Endothelial cell of umbilical vein (primary cell): Measurements from ENCODE around the gene INO80D. TPM values are rescaled to one million over a fixed set of nuclear protein-coding genes. Genes with fewer than 3 reads are reported as not detected.

ENCODE experiments used
- BruUV-seq: library from RNA; stranded (reverse); fragments of 400-500 nt; replicated peaks from 2 replicates; lab custom pipeline; 2021; lab: Mats Ljungman, UMichigan
- CTCF ChIA-PET: fragments of 300-600, 350-600 bp; sonication (Branson Sonifier 250); formaldehyde crosslinking; loops from one replicate; lab custom pipeline; 2021; ENCODE audit warnings: antibody characterized with exemption, inconsistent platforms; lab: Charles Lee
- POLR2A ChIA-PET: fragments of 300-600, 350-600 bp; sonication (Branson Sonifier 250); formaldehyde crosslinking; loops from one replicate; lab custom pipeline; 2021; ENCODE audit warnings: antibody characterized with exemption, inconsistent platforms; lab: Charles Lee
- DNase-seq: peaks from one replicate; pipeline ENCODE4 v3.0.0-alpha.2; 2011; ENCODE audit warnings: low read depth, low spot score
- FAIRE-seq: peaks from 2 replicates; lab custom pipeline; 2011; peaks lifted over from hg19 to GRCh38; lab: Jason Lieb, UNC
- H2AFZ ChIP-seq: 2 replicates; pipeline ENCODE4 v1.6.0; 2012; ENCODE audit warnings: low read depth, low read length, control low read depth, inconsistent platforms
- H3K27ac ChIP-seq: 2 replicates; pipeline ENCODE4 v1.5.1; 2011; ENCODE audit warnings: low read depth, mild to moderate bottlenecking, control low read depth, low read length, moderate library complexity; ENCODE audit not compliant: insufficient read depth
- H3K27me3 ChIP-seq, 2 experiments: 2 replicates each; pipeline versions ENCODE4 v1.6.0 to v1.6.1; 2011; ENCODE audit warnings: low read length in 2 of 2, mixed read lengths in 1 of 2; ENCODE audit not compliant: control insufficient read depth in 2 of 2, insufficient read depth in 2 of 2
- H3K36me3 ChIP-seq, 2 experiments: 2 replicates in 1 of 2; 3 replicates in 1 of 2; pipeline ENCODE4 v1.5.1; 2011; ENCODE audit warnings: low read length in 2 of 2, mild to moderate bottlenecking in 1 of 2, moderate library complexity in 1 of 2; ENCODE audit not compliant: control insufficient read depth in 2 of 2, insufficient read depth in 2 of 2; ENCODE audit errors: extremely low read depth in 1 of 2
- H3K4me1 ChIP-seq: 3 replicates; pipeline ENCODE4 v1.5.1; 2011; ENCODE audit warnings: mild to moderate bottlenecking, low read length; ENCODE audit not compliant: control insufficient read depth, insufficient read depth; ENCODE audit errors: extremely low read depth
- H3K4me2 ChIP-seq: 2 replicates; pipeline ENCODE4 v1.6.1; 2011; ENCODE audit warnings: low read length, control low read depth, mixed read lengths; ENCODE audit not compliant: insufficient read depth
- H3K4me3 ChIP-seq, 3 experiments: fragments of 200-600 bp in 1 of 3; sonication (generic), shearing (Covaris generic) in 1 of 3; replicated peaks in 1 of 3; 2 replicates each; pipeline ENCODE4 v1.5.1; 2011 to 2016; ENCODE audit warnings: control low read depth in 3 of 3, low read length in 3 of 3, mild to moderate bottlenecking in 2 of 3, inconsistent platforms in 1 of 3, low read depth in 1 of 3, moderate library complexity in 1 of 3; ENCODE audit not compliant: insufficient read depth in 1 of 3
- H3K79me2 ChIP-seq: 2 replicates; pipeline ENCODE4 v1.6.0; 2012; ENCODE audit warnings: low read length, inconsistent platforms; ENCODE audit not compliant: control insufficient read depth, insufficient read depth
- H3K9ac ChIP-seq: replicated peaks from 2 replicates; pipeline ENCODE3; 2011; ENCODE audit warnings: low read length, control low read depth; ENCODE audit not compliant: insufficient read depth; ENCODE audit errors: extremely low read depth
- H3K9me1 ChIP-seq: replicated peaks from 3 replicates; pipeline ENCODE4 v1.6.0; 2011; ENCODE audit warnings: mild to moderate bottlenecking, low read length; ENCODE audit not compliant: control insufficient read depth, insufficient read depth; ENCODE audit errors: extremely low read depth
- H3K9me3 ChIP-seq: replicated peaks from 2 replicates; pipeline ENCODE4 v1.5.1; 2012; ENCODE audit warnings: low read length, inconsistent platforms; ENCODE audit not compliant: control insufficient read depth, insufficient read depth
- H4K20me1 ChIP-seq: replicated peaks from 2 replicates; pipeline ENCODE3; 2011; ENCODE audit warnings: mild to moderate bottlenecking, low read length; ENCODE audit not compliant: control insufficient read depth, insufficient read depth; ENCODE audit errors: extremely low read depth
- CTCF ChIP-seq, 2 donors: IDR thresholded peaks; 1 replicate in 1 of 2; 2 replicates in 1 of 2; pipeline ENCODE4 v1.5.1; 2011; ENCODE audit warnings: low read length in 2 of 2, mild to moderate bottlenecking in 2 of 2, moderate library complexity in 2 of 2, control low read depth in 1 of 2, inconsistent platforms in 1 of 2, low read depth in 1 of 2; ENCODE audit not compliant: insufficient read depth in 1 of 2; ENCODE audit errors: extremely low read depth in 1 of 2
- EZH2 ChIP-seq: IDR thresholded peaks from 2 replicates; pipeline ENCODE4 v1.6.1; 2012; ENCODE audit warnings: borderline replicate concordance, low read depth, mild to moderate bottlenecking, moderate library complexity, low read length, inconsistent platforms; ENCODE audit not compliant: severe bottlenecking
- FOS ChIP-seq: IDR thresholded peaks from 2 replicates; pipeline ENCODE4 v1.6.1; 2011; ENCODE audit warnings: mild to moderate bottlenecking, low read length, moderate library complexity, borderline replicate concordance; ENCODE audit not compliant: insufficient read depth
- GATA2 ChIP-seq: IDR thresholded peaks from 2 replicates; pipeline ENCODE4 v1.7.0; 2011; ENCODE audit warnings: low read depth, mild to moderate bottlenecking, moderate library complexity, mixed read lengths, low read length; ENCODE audit not compliant: insufficient read length, insufficient read depth
- JUN ChIP-seq: IDR thresholded peaks from 2 replicates; pipeline ENCODE4 v1.6.1; 2011; ENCODE audit warnings: borderline replicate concordance, low read depth; ENCODE audit not compliant: insufficient read length, insufficient read depth
- MAX ChIP-seq: IDR thresholded peaks from 2 replicates; pipeline ENCODE4 v1.6.1; 2011; ENCODE audit not compliant: insufficient read depth, insufficient read length
- MYC ChIP-seq: IDR thresholded peaks from one replicate; pipeline ENCODE4 v1.6.1; 2011; ENCODE audit warnings: mild to moderate bottlenecking, low read depth, low read length
- POLR2A ChIP-seq: IDR thresholded peaks from 2 replicates; pipeline ENCODE4 v1.6.1; 2012; ENCODE audit warnings: low read depth, mild to moderate bottlenecking, control low read depth, low read length
- POLR2AphosphoS5 ChIP-seq: IDR thresholded peaks from 2 replicates; pipeline ENCODE4 v1.6.1; 2012; ENCODE audit warnings: low read depth, mild to moderate bottlenecking, control low read depth, low read length, moderate library complexity; ENCODE audit not compliant: insufficient read depth
- dilution Hi-C: fragments of 300-500 bp; cut with MboI; formaldehyde crosslinking; loops from one replicate; pipeline ENCODE4 v1.15.0; 2019; ENCODE audit warnings: low sequenced_read_pairs; ENCODE audit not compliant: extremely low pct_ligation_motif_present
- intact Hi-C: fragments of 100-400 bp; cut with micrococcal nuclease; formaldehyde crosslinking; loops from one replicate; pipeline ENCODE4 v1.10.0; 2022
- polyA plus RNA-seq, 4 experiments: library from polyadenylated mRNA; depleted of rRNA in 3 of 4; stranded (reverse) in 3 of 4; unstranded in 1 of 4; fragments of >200 nt; gene quantifications; 2 replicates each; pipeline versions ENCODE4 v1.2.1 to v1.2.3, GENCODE V29; 2011 to 2012; ENCODE audit warnings: missing spikeins in 1 of 4
- total RNA-seq: library from RNA; stranded (reverse); gene quantifications from 2 replicates; pipeline ENCODE4 v1.2.3, GENCODE V29; 2021

INO80D gene
- total and polyA plus RNA-seq, 2 donors (not counting 3 experiments of a cell fraction or from before 2014, with no cell fraction given) = 2.9 to 20.3 TPM

GRCh38 chr2:206001912-206002311 lies 84.1 kb downstream of the INO80D start:
- dilution Hi-C loops = no loop called here
- no peak for TF ChIP-seq CTCF (IDR thresholded peaks at IDR 0.05; ENCODE audit: extremely low read depth in 1 of 2, insufficient read depth in 1 of 2, low read depth in 1 of 2, low read length in 2 of 2)
- TF ChIP-seq EZH2 = no peak
- no peak for TF ChIP-seq POLR2AphosphoS5
- TF ChIP-seq GATA2 = no peak
- no peak for TF ChIP-seq MAX
- TF ChIP-seq MYC = no peak
- no peak for TF ChIP-seq POLR2A
- no peak for TF ChIP-seq JUN
- no peak for TF ChIP-seq FOS
- no peaks in the 10 kb centered on the region for H3K27me3 ChIP-seq
- H3K4me1 ChIP-seq = no peaks in the 10 kb centered on the region
- ChIA-PET POLR2A (no interaction called here), CTCF (interaction anchor here (1.1 kb wide), 1 partner anchor 141 kb away, joined by 3 read pairs; no protein-coding TSS in a partner anchor)
- H3K9me1 ChIP-seq = no peaks in the 10 kb centered on the region
- intact Hi-C loops = no loop called here
- no peak overlapping the region for H3K27ac ChIP-seq
- no TSS peak for BruUV-seq
- H3K9me3 ChIP-seq = no peaks in the 10 kb centered on the region
- no peak overlapping the region for H2AFZ ChIP-seq
- H3K36me3 ChIP-seq = peaks cover 4 to 9% of the 10 kb centered on the region in 2 experiments
- DNase-seq (no peak), FAIRE-seq (no peak)
- H3K4me3 ChIP-seq = no peak overlapping the region
- H3K9ac ChIP-seq = no peak overlapping the region
- H3K79me2 ChIP-seq = no peaks in the 10 kb centered on the region
- no peaks in the 10 kb centered on the region for H4K20me1 ChIP-seq
- no peak overlapping the region for H3K4me2 ChIP-seq
